Fibroblast of upper back skin (primary cell): Measurements from ENCODE around the gene MFSD6.
A peak's percentile ranks its signal among the peaks of the same experiment; 100 is the strongest.

ENCODE experiments used
- DNase-seq: peaks from one replicate; pipeline ENCODE4 v3.0.0-alpha.2; 2013

Gene MFSD6

GRCh38 chr2:190534310-190535120, 126.4 kb downstream of the MFSD6 start, which contains the start of gene NEMP2:
NEMP2 (minus strand) TSS chr2:190534722; CDS start chr2:190534655, 67 bp downstream.
- DNase-seq, result peak; percentile 63

- no peak for DNase-seq
Measured at GRCh38 chr2:190535121-190535439, 126.9 kb downstream of the MFSD6 start.

- no peak for DNase-seq
Measured at GRCh38 chr2:190535586-190535985, 127.4 kb downstream of the MFSD6 start.

GRCh38 chr2:190537765-190538164, 129.6 kb downstream of the MFSD6 start:
- DNase-seq, result no peak

GRCh38 chr2:190538201-190538600, 130.0 kb downstream of the MFSD6 start:
- DNase-seq, result no peak

GRCh38 chr2:190540048-190540447, 131.9 kb downstream of the MFSD6 start:
- no peak for DNase-seq

- no peak for DNase-seq
Measured at GRCh38 chr2:190545093-190545492, 136.9 kb downstream of the MFSD6 start.

GRCh38 chr2:190545555-190546385, 137.6 kb downstream of the MFSD6 start:
- no peak for DNase-seq

- no peak for DNase-seq
Measured at GRCh38 chr2:190546734-190547133, 138.6 kb downstream of the MFSD6 start.

- no peak for DNase-seq
Measured at GRCh38 chr2:190547886-190548285, 139.7 kb downstream of the MFSD6 start.

- DNase-seq, result no peak
Measured at GRCh38 chr2:190550137-190550536, 142.0 kb downstream of the MFSD6 start.
